Stimulated activated CD4-positive, alpha-beta T cell treated with anti-CD3 and anti-CD28 coated beads, TNF-alpha, amount 100 ng/mL, for 4 hours (primary cell): ENCODE data around the gene PER2.

Experiments
- DNase-seq, 3 experiments: peaks; one replicate each; pipeline ENCODE4 v3.0.0-alpha.2; 2020; ENCODE audit warnings: low read depth in 3 of 3

The PER2 gene

GRCh38 chr2:238247002-238247822 lies 41.2 kb downstream of the PER2 start:
- no peak for DNase-seq

- DNase-seq, result no peak
Measured at GRCh38 chr2:238244151-238244550, 44.3 kb downstream of the PER2 start.

- no peak for DNase-seq
Measured at GRCh38 chr2:238243496-238244076, 44.8 kb downstream of the PER2 start.

- DNase-seq, result no peak
Measured at GRCh38 chr2:238242731-238243495, 45.5 kb downstream of the PER2 start.

DNA sequence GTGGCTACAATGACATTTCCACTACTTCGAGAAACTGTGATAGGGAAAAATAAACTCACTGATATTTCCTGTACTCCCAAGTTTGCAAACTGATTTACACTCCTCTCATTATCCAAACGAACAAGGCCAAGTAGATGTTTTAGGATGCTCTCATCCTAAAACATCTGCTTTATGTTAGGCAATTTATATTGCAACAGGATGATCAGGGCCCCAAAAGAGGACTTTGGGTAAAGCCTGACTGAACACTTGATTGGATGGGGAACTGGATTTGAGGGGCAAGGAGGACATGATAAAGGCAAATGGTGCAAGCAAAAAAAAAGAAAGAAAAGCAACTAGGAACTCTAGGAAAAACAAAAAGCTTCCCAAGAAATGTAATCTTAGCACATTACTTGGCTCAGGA lies 46.4 kb downstream of the PER2 start:
- no peak for DNase-seq

DNA sequence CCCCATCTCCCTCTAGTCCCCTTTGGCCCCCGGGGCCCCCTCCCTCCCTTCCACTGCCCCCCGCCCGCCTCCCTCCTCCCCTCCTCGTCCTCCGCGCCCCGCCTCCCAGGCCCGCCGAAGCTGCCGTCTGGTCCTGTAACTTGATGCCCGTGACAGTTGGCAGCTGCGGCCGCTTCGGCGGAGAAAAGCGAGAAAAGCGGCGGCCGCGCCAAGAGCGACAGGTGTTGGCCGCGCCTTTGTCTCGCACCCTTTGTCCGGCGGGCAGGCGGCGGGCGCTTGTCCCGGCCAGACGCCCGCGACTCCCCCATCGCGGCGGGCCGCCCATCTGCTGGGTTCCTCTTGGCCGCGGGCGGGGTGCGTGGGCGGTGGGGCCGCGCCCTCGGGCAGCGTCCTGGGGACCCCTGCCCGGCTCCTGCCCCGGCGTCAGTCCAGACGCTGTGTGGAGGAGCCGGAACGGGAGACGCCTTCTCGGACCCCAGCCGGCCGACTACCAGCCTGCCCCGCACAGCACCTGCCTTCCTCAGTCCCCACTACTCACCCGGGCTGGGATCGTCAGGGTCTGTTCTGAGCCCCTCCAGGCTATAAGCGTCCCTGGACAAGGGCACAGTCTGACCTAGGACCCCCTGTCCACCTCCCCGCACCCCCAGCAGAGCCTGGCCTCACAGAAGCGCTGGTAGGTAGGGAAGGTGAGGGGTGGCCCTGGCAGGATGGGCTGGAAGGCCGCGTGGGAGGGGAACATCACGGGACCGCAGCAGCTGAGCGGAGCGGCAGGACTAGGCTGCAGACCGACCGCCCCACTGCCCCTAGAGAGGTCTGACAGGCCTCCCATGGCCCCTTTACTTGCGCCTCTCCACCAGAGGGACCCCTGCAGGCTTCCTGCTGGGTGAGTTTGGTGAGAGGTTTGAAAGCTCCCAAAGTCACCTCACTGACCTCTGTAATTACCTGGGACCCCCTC lies 47.4 kb downstream of the PER2 start:
- no peak for DNase-seq

GRCh38 chr2:238239863-238240756 lies 48.3 kb downstream of the PER2 start, which contains the start of gene HES6:
TSS of gene HES6 (minus strand) at chr2:238240038. CDS start at chr2:238239905, 133 bp downstream.
- peak; percentile 32 to 65 (median 36) for DNase-seq

GRCh38 chr2:238239543-238239862 lies 48.9 kb downstream of the PER2 start:
- DNase-seq, result peak in 1 of 3 experiments; percentile 19

- no peak for DNase-seq
Measured at GRCh38 chr2:238238766-238239542, 49.5 kb downstream of the PER2 start.

DNA sequence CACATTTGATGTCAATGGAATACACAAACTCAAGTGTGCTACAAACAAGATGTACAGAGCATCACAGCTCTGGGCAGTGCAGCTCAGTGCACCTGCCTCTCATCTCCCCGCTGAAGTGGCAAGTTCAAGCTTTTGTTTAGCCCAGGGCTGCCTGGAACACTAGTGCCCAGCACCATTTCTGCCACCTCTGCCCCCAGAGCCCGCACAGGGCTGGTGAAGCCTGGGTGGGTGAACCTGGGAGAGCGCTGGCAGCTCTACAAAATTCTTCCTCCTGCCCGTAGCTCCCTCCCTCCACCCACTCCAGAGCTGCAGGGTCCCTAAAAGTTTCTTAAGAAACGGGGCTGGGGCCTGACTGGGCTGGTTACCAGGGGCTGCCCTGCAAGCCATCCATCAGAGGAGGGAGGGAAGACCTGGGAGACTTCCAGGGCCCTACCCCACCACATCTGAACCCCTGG lies 50.1 kb downstream of the PER2 start:
- no peak for DNase-seq

DNA sequence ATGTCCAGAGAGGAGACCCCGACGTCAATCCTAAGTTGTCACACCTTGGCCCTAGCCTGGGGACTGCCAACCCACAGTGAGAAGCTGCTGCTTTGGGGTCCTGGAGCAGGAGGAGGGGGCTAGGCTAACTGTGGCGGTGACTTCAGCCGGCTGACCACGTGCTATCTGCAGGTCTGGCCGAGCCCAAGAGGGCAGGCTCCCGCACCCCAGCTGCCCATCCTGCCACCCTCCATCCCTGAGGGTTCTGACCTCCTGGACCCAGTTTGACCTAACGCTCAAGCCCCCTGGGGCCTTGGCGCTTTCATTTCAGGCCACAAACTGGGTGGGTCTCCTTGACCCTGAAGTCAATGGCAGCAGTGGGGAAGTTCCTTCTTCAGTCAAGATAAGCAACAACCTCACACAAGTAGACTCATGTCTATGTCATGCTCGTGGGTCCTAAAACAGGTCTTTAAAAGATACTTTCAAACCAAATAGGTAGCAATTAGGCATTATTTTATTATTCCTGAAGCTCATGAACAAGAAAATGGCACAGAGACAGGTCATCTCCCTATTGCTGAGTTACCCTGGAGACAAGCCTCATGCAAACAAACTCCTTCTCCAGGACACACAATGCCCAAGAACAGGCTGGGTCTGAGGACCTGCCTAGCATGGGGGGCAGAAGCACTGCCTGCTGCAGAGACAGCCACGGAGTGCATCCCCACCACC lies 50.8 kb downstream of the PER2 start:
- no peak for DNase-seq

DNA sequence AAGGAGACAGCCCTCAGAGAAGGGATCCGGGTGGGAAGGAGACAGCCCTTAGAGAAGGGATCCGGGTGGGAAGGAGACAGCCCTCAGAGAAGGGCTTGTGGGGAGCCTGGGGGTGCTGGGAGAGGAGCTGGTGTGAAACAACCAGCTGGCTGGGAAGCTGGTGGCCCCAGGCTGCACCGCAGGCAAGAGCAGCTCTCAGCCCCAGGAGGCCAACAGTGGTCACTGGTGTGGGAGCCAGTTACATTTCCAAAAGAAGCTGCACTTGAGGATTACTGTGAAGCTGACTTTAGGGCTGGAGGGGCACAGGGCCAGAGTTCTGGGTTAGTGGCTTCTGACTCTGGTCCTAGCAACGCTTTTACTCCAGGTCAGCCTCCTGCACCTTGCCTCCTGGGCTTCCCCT lies 51.8 kb downstream of the PER2 start:
- no peak for DNase-seq

DNA sequence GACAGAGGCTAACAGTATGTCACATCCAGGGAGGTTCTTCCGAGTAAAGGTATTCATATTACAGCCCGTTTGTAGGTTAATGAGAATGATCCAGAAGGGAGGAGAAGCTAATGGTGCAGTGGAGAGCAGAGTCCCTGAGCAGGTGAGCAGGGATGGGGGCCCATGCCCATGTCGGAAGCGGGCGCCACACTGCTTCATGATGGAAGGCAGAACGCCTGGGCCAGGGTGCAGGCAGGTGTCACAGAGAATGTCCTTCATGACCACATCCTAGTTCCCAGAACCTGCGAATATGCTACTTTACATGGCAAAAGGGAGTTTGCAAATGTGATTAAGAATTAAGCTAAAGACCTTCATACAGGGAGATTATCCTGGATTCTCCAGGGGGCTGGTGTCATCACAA lies 52.6 kb downstream of the PER2 start:
- no peak for DNase-seq

GRCh38 chr2:238235331-238235732 lies 53.1 kb downstream of the PER2 start:
- no peak for DNase-seq

DNA sequence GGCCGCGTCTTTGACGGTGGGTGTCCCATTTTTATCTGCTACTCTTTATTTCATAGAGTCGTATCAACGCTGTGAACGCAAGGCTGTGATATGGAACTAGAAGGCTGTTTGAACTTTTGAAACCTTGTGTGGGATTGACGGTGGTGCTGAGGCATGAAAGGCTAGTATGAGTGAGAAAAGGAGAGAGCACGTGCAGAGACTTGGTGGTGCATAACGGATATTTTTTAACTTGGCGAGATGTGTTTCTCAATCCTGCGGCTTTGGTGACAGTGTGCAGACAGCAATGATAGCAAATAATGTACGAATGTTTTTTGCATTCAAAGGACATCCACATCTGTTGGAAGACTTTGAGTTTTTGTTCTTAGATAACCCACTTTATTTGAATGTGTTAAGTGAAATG lies 54.8 kb downstream of the PER2 start:
- DNase-seq, result no peak

GRCh38 chr2:238231809-238232208 lies 56.6 kb downstream of the PER2 start:
- DNase-seq, result no peak

DNA sequence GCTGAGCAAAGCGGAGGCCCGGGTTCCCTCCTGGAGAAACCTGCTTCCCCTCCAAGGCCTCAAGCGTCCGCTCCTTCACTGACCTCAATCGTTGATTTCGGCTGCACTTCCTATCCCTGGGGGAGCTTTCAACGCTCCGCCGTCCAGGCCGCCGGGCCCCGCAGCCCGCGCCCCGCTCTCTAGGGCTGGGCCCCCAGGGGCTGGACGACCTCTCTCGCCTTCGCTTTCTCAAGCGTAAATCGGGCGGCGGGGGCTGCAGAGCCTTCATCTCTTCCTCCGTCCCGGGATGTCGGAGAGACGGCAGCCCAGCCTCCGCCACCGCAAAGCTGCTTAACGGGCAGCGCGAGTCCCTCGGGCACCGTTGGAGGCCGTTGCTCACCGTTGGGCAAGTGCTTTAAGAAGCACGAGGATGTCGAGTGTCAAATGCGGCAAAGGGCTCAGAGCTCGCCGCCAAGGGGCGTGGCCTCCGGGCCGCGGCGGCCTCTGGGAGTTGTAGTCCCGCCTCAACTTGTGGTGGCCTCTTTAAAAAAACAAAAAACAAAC lies 57.1 kb downstream of the PER2 start:
- DNase-seq, result peak; percentile 58 to 73 (median 63)

GRCh38 chr2:238230699-238231098 lies 57.7 kb downstream of the PER2 start:
- no peak for DNase-seq

GRCh38 chr2:238228700-238229099 lies 59.7 kb downstream of the PER2 start:
- DNase-seq, result no peak
